Measurements from ENCODE around the gene PARD3B.

GRCh38 chr2:204835786-204836185, 290.5 kb downstream of the PARD3B start:
- TF ChIP-seq POLR2A (IDR thresholded peaks at IDR 0.05) (no peak), CTCF (IDR thresholded peaks at IDR 0.05) (no peak)
